GM19468 (cell line): Measurements from ENCODE around the gene ZNF430.
"Not testable (repeated sequence)": the region's sequence is repeated elsewhere in the genome, so short reads cannot be mapped to it uniquely, and the experiment has no call there.

Experiments
- ATAC-seq: cut with Tn5 transposase; IDR thresholded peaks from one replicate; pipeline ENCODE4 v1.9.1; 2021; ENCODE audit warnings: mild to moderate bottlenecking, moderate library complexity, moderate number of reproducible peaks; ENCODE audit not compliant: unreplicated experiment; ENCODE audit errors: extremely low read depth

Gene ZNF430

DNA sequence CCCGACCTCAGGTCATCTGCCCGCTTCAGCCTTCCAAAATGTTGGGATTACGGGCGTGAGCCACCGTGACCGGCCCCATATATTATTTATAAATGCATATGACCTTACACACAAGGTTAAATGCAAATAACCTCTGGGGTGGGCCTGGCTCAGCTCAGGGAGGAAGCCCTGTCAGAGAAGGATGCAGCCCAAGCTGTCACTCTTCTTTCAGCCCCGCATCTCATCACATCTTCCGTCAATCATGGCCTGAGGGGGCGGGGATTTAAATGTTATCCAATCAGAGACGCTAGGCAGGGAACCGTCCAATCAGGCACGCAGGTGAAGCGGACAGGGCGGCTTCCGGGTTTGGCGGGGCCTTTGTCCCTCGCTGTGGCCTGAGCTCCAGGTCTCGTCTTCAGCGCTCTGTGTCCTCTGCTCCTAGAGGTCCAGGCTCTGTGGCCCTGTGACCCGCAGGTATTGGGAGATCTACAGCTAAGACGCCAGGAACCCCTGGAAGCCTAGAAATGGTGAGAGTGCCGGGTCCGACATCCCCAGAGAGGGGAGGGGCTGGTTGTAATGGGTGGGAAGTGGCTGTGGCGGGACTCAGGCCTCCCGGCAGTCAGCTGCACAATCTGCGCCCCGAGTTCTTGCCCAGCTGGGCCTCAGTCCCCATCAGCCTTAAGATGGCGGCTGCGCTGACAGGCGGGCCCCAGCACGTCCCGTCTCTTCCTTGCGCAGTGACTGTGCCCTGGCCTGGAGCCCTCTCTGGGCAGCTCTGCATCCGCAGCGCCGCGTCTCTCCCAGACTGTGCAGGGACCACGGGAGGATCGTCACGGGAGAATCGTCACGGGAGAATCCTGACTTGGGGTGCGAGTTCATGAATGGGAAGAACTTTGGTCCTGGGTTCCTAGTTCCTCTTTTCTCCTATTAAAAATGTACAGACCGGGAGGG lies at the start of gene ZNF430:
TSS of gene ZNF430 (plus strand) at position 360 of the 930 bp plus-strand sequence. CDS start at position 504, 144 bp downstream.
- ATAC-seq, result peak; percentile 79

DNA sequence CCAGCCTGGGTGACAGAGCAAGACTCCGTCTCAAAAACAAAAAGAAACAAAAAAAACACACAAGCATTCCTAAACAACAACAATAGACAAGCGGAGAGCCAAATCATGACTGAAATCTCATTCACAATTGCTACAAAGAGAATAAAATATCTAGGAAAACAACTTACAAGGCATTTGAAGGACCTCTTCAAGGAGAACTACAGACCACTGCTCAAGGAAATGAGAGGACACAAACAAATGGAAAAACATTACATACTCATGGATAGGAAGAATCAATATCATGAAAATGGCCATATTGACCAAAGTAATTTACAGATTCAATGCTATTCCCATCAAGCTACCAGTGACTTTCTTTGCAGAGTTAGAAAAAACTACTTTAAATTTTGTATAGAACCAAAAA lies 27.7 kb upstream of the ZNF430 start:
- ATAC-seq, result not testable (repeated sequence)

DNA sequence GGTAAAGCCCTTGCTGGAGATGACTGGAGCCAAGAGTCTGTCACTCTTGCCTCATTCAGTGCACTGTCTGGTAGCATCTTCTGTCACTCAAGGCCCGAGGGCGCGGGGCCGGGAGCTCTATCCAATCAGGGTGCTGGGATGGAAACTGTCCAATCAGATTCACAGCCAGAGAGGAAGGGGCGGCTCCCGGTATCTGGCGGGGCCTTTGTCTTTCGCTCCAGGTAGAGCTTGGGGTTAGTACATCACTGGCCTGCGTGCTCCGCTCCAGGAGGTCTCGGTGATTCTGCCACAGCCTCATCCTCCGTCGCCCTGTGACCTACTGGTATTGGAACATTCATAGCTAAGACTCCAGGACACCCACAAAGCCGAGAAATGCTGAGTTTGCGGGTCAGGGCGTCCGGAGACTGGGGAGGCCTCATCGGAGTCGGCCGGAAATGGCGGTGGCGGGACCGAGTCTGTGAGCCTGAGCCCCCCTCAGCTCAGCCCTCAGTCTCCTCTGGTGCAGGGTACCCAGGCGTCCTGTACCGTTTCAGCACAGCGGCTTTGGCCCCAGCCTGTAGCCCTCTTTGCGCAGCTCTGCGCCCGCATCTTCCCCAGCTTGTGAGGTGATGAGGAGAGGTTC lies 20.6 kb upstream of the ZNF430 start:
- peak; percentile 92 for ATAC-seq

DNA sequence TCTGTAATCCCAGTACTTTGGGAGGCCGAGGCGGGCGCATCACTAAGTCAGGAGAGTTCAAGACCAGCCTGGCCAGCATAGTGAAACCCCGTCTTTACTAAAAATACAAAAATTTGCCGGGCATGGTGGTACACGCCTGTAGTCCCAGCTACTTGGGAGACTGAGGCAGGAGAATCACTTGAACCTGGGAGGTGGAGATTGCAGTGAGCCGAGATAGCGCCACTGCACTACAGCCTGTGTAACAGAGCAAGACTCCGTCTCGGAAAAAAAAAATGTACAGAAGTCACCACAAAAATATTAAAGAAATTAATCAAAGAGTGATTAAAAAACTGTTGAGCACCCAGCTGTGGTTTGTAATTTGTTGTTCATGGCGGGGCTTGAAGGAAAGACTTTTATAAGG lies 781 bp downstream of the ZNF430 start:
- ATAC-seq, result not testable (repeated sequence)

DNA sequence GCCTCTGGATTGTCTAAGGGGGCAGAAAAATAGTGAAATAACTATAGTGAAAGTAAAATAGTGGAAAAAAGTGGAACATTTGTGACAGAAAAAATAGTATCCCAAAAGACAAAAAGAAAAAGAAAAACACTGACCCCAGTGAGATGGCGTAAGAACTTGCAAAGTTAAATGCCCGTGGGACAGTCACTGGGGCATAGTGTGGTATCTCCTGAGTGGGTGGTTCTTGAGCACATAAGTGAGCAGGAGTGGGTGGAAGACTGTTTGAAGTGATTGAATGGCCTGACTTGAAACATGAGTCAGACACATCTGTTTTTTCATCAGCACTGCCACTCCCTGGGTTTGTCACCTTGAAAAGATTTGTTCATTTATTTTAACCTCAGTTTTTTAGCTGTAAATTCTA lies 2.5 kb downstream of the ZNF430 start:
- no peak for ATAC-seq

DNA sequence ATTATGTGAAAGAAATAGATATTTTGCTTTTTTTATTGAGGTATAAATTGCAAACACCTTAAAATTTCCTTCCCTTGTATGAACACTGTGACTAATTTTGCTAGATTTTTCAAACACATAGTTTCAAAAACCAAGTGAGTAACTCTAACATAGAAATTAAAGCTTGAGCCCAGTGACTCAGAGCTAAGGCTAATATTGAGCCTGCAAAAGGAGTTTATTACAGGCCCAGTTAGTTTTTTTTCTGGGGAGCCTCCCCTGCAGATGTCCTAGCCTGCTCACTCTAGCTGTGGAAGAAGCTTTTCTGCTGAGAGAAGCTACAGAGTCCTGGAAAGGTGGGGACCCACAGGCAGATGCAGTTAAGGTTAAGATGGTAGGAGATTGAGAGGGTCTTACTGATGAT lies 3.4 kb downstream of the ZNF430 start:
- no peak for ATAC-seq

DNA sequence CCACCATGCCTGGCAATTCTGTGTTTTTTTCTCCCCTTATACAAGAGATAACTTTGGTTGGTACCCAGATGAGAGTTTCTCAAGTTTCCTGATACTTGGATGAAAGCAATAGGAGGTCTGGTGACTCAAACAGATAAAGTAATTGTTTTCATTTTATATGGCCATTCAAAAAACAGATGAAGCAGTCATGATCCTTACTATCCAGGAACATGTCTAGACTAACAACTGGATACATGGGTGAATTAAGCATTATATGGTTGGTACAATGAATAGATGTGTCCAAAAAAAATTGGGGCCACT lies 8.5 kb downstream of the ZNF430 start:
- ATAC-seq, result no peak

DNA sequence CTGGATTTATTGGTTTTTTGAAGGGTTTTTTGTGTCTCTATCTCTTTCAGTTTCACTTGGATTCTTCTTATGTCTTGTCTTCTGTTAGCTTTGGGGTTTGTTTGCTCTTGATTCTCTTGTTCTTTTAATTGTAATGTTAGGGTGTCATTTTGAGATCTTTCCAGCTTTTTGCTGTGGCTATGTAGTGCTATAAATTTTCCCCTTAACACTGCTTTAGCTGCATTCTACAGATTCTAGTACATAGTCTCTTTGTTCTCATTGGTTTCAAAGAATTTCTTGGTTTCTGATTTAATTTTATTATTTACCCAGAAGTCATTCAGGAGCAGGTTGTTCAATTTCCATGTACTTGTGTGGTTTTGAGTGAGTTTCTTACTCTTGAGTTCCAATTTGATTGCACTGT lies 24.6 kb downstream of the ZNF430 start:
- ATAC-seq, result no peak

DNA sequence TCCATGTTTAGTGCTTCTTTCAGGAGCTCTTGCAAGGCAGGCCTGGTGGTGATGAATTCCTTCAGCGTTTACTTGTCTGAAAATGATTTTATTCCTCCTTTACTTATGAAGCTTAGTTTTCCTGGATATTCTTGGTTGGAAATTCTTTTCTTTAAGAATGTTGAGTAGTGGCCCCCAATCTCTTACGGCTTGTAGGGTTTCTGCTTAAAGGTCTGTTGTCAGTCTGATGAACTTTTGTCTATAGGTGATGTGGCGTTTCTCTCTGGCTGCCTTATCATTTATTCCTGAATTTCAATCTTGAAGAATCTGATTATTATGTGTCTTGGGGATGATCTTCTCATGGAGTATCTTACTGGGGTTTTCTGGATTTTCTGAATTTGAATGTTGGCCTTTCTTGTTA lies 26.0 kb downstream of the ZNF430 start:
- no peak for ATAC-seq

DNA sequence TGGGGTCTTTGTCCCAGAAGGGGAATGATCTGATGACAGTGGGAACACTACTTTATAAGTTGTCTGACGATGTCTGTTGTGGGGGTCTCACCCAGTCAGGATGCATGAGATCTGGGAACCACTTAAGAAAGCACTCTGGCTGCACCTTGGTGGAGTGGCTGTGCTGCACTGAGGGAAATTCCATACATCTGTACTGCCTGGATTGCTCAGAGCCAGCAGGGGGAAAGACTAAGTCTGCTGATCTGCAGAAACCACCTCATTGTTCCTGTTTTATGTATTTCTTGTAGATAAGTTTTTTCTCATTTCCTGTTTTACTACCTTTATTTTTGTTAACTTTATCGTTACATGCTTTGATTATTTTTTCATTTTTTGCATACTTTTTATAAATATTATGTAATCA lies 27.3 kb downstream of the ZNF430 start:
- no peak for ATAC-seq

DNA sequence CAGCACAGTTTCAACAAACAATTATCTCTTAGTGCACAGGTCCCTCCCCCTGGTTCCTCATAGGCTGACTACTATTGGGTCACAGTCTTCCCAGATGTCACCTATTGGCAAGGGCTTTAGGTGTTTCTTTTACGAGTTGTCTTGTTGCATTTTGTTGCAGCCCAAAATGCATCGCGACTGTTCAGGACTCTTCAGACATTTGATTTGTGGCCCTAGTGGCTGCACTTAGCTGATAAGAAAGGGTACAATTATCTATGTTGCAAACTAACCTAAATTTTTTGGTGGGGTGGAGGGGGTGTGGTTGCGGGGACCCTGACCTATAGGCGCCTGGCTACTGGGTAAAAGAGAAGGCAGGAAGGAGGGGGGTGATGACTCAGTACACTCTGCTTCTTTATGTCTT lies 32.4 kb downstream of the ZNF430 start:
- ATAC-seq, result no peak

DNA sequence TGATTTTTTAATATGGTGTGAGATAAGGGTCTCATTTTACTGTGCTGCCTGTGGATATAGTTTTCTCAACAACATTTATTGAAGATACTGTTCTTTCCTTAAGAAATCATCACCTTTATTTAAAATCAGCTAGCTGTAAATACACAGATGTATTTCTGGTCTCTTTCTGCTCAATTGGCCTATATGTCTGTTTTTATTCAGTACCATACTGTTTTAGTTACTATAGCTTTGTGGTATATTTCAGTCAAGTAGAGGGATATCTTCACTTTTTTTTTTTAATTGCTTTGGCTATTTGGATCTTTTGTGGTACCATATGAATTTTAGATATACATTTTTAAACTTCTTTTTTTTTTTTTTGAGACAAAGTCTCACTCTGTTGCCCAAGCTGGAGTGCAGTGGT lies 44.9 kb downstream of the ZNF430 start:
- no peak for ATAC-seq

DNA sequence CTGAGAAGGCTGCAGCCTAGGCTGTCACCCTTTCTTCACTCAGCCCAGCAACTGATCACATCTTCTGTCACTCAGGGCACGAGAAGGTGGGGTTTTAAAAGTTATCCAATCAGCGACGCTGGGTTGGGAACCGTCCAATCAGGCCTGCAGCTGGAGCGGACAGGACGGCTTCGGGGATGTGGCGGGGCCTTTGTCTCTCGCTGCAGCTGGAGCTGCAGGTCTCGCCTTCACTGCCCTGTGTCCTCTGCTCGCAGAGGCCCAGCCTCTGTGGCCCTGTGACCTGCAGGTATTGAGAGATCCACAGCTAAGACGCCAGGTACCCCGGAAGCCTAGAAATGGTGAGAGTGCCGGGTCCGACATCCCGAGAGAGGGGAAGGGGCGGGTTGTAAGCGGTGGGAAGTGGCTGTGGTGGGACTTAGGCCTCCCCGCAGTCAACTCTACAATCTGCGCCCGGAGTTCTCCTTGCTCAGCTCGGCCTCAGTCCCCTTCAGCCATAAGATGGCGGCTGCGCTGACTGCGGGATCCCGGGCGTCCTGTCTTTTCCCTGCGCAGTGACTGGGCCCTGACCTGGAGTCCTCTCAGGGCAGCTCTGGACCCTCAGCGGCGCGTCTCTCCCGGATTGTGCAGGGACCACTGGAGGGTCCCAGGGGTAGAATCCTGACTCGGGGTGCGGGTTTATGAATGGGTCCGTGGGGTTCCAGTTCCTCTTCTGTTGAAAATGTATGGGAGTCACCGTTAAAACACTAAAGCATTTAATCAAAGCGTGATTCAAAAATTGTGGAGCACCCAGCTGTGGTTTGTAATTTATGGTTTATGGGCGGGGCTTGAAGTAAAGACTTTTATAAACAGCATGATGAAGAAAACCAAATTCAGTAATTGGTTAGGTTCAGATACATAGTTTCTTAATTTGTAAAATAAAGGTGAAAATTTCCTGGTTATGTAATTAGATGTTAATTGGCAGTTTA lies 61.8 kb downstream of the ZNF430 start, which contains the start of gene ZNF714:
TSS of gene ZNF714 (plus strand) at position 193 of the 965 bp plus-strand sequence. CDS start 16,066 bp downstream, outside the sequence.
- peak; percentile 97 for ATAC-seq

DNA sequence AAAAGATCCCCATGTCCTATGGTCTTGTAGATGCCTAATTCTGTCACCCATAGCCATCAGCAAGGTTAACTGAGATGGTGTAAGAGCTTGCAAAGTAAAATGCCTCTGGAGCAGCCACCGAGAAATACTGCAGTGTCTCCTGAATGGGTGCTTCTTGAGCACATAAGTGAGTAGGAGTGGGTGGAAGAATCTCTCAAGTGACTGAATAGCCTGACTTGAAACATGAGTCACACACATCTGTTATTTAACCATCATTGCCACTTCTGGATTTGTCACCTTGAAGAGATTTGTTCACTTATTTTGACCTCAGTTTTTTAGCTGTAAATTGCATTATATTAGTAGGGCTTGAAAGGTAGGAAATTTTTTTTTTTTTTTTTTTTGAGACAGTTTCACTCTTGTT lies 63.9 kb downstream of the ZNF430 start:
- ATAC-seq, result no peak

DNA sequence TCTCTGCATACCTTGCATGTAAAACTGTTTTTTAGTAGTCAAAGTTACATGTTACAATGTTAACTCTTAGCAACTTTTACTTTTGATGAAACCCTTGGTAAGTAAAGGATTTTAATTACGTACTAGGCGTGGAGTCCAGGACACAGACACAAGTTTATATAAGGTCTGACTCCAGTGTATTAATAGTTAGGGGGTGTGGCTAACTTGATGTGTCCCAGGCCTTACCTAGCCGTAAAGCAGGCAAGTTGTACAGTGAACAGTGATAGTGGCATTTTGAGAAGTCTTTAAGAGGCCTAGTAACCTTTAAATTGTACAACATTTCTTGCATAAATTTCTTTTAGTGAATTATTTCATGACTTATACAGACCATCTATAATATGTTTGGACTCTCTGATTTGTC lies 67.4 kb downstream of the ZNF430 start:
- ATAC-seq, result no peak

DNA sequence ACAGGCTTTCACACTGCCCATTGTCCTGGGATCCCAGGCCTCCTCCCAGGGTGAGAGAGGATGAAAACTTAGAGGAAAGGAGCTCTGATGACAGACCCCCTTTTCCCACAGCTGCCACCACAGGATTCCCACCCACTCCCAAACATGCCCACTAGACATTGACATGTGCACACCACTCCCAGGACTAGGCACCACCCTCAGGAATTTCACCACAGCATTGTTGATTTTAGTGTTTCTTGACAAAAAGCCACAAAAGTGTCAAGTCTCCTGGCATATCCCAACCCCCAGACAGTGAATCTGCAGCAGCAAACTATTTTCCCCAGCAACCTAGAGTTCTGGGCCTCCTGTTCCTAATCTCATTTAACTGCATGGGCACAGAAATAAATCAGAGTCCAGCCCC lies 71.7 kb downstream of the ZNF430 start:
- ATAC-seq, result no peak

DNA sequence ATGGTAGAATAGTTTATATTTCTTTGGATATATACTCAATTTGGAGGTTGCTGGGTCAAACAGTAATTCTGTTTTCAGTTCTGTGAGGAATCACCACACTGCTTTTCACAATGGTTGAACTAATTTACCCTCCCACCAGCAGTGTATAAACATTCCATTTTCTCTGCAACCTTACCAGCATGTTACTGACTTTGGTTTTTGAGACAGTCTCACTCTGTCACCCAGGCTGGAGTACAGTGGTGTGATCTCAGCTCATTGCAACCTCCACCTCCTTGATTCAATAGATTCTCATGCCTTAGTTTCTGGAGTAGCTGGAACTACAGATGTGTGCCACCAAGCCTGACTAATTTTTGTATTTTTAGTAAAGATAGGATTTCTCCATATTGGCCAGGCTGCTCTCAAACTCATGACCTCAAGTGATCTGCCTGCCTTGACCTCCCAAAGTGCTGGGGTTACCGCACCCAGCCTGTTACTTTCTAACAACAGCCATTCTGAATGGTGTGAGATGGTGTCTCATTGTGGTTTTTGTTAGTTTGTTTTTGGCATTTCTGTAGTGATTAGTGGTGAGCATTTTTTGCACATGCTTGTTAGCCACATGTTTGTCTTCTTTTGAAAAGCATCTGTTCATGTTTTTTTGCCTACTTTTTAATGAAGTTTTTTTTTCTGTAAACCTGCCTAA lies 74.0 kb downstream of the ZNF430 start:
- ATAC-seq, result no peak

DNA sequence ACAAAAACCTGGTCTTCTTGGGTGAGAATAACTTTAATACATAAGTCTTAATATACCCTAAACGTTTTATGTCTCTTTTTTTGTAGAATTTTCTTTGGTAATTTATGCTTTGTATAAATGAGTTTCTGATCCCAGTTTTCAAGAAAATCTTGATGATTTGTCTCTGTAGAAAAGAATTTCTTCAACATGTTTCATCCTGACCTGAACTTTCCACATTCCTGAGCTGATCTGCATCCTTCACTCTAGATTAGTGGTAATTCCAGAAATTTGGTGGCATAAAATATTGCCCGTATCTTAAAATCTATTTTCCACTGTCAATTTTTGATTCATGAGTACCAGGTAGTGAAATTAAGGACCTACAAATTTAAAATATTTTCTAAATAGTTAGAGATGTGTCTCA lies 77.8 kb downstream of the ZNF430 start:
- ATAC-seq, result no peak

DNA sequence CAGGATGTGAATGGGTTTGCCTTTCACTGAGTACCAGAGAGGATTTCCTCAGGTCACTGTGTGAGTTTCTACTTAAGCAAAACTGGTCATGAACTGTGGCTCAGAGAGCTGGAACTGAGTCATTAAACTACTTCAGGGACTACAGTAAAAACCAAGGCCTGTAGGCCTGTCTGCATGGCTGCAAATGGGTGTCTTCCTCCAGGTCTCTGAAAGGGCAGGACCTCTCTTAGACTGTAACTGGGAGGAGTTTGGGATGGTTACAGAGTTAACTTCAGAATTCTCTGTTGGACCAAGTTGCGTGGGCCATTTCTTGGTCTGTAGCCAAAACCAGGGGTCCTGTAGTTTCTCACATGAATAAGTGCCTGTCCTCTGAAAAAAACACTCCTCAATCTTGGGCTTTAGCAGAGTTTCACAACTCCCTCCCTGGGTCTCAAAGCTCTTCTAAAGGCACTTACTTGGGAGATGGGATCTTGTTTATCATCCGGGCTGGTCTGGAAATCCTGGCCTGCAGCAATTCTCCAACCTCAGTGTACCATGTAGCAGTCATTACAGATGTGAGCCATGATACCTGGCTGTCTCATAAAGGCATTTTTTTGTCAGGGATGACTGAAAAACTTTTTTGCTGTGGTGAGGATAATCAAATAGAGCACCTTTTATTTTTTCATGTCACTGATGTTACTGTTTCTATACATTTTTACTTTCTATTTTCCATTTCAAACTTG lies 81.2 kb downstream of the ZNF430 start:
- ATAC-seq, result no peak
